Measurements from ENCODE around the gene SNHG17.

SNHG17 gene

GRCh38 chr20:38395165-38395564, 40.0 kb downstream of the SNHG17 start:
- Mint-ChIP-seq H3K27ac (no peak overlapping the region), H3K27me3 (ENCODE audit: low read depth) (no peaks in the 10 kb centered on the region), H3K4me3 (no peak overlapping the region), H3K9me3 (no peaks in the 10 kb centered on the region), H3K36me3 (ENCODE audit: low read depth) (no peaks in the 10 kb centered on the region), H3K4me1 (no peaks in the 10 kb centered on the region)
- no peak for TF ChIP-seq CTCF (IDR thresholded peaks at IDR 0.05; ENCODE audit: unreplicated experiment in 3 of 3)

DNA sequence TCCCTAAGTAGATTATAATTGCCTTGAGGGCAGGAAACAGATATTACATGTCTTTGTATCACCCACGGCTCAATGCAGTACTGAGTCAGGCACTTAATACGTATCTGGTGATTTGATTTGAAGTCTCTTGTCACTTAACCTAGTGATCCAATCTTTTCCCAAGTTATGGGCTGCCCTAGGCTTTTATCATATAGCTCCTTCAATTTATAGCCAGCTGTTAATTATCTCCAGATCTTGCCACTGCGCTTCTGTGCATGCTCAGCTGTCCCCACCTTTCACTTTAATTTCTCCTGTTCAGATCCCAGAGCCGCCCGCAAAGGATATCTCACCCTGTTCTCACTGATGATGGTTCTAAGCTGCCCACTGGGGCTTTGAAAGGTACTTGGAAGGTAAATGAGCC, 41.9 kb downstream of the SNHG17 start:
- TF ChIP-seq CTCF (IDR thresholded peaks at IDR 0.05; ENCODE audit: unreplicated experiment in 3 of 3), result no peak
- H3K36me3 Mint-ChIP-seq (ENCODE audit: low read depth), result no peaks in the 10 kb centered on the region
- H3K4me1 Mint-ChIP-seq, result no peaks in the 10 kb centered on the region
- H3K27ac Mint-ChIP-seq, result no peak overlapping the region
- no peaks in the 10 kb centered on the region for H3K27me3 Mint-ChIP-seq (ENCODE audit: low read depth)
- H3K9me3 Mint-ChIP-seq, result peaks cover 3% of the 10 kb centered on the region
- H3K4me3 Mint-ChIP-seq, result no peak overlapping the region

DNA sequence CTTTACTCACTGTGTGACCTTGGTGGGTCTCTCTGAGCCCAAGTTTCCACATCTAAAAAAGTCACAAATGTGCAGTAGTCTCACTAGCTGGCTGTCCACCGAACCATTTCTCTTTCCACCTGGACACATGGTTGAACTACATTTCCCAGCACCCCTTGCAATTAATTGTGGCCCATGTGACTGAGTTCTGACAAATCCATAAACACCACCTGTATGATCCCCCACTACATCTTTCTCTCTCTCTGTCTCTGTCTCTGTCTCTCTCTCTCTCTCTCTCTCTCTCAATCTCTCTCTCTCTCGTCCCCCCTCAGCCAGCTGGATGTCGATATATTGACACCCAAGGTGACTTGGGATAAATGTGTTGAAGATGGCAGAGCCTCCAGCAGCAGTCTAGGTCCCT, 42.8 kb downstream of the SNHG17 start:
- Mint-ChIP-seq H3K27ac (no peak overlapping the region), H3K9me3 (peaks cover 3% of the 10 kb centered on the region), H3K4me1 (no peaks in the 10 kb centered on the region), H3K27me3 (ENCODE audit: low read depth) (no peaks in the 10 kb centered on the region), H3K36me3 (ENCODE audit: low read depth) (no peaks in the 10 kb centered on the region), H3K4me3 (no peak overlapping the region)
- no peak for TF ChIP-seq CTCF (IDR thresholded peaks at IDR 0.05; ENCODE audit: unreplicated experiment in 3 of 3)

GRCh38 chr20:38387953-38388352, 47.2 kb downstream of the SNHG17 start:
- Mint-ChIP-seq H3K36me3 (ENCODE audit: low read depth) (no peaks in the 10 kb centered on the region), H3K27me3 (ENCODE audit: low read depth) (peaks cover 4% of the 10 kb centered on the region), H3K27ac (no peak overlapping the region), H3K4me3 (no peak overlapping the region), H3K9me3 (peaks cover 3% of the 10 kb centered on the region), H3K4me1 (no peaks in the 10 kb centered on the region)
- no peak for TF ChIP-seq CTCF (IDR thresholded peaks at IDR 0.05; ENCODE audit: unreplicated experiment in 3 of 3)

DNA sequence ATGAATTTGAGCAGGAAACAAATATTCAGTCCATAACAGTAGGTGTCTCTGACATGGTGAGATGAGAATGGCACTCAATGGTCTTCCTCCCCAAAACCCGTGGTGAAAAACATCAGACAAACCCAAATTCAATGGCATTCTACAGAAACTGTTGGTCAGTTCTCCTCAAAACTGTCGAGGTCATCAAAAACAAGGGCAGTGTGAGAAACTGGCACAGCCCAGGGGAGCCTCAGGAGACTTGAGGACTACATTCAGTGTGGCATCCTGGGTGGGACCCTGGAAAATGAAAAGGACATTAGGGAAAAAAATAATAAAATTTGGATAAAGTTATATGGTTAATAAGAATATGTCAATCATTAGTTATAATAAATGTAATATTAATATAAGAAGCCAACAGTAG, 48.3 kb downstream of the SNHG17 start:
- Mint-ChIP-seq H3K9me3 (peaks cover 3% of the 10 kb centered on the region), H3K27ac (no peak overlapping the region), H3K36me3 (ENCODE audit: low read depth) (no peaks in the 10 kb centered on the region), H3K27me3 (ENCODE audit: low read depth) (peaks cover 4% of the 10 kb centered on the region), H3K4me1 (no peaks in the 10 kb centered on the region), H3K4me3 (no peak overlapping the region)
- no peak for TF ChIP-seq CTCF (IDR thresholded peaks at IDR 0.05; ENCODE audit: unreplicated experiment in 3 of 3)

- H3K4me1 Mint-ChIP-seq, result no peaks in the 10 kb centered on the region
- no peak overlapping the region for H3K4me3 Mint-ChIP-seq
- no peaks in the 10 kb centered on the region for H3K36me3 Mint-ChIP-seq (ENCODE audit: low read depth)
- peaks cover 4% of the 10 kb centered on the region for H3K27me3 Mint-ChIP-seq (ENCODE audit: low read depth)
- H3K9me3 Mint-ChIP-seq, result peaks cover 3% of the 10 kb centered on the region
- no peak overlapping the region for H3K27ac Mint-ChIP-seq
- TF ChIP-seq CTCF (IDR thresholded peaks at IDR 0.05; ENCODE audit: unreplicated experiment in 3 of 3), result no peak
Observed at GRCh38 chr20:38386004-38386403, 49.1 kb downstream of the SNHG17 start.

All from nephron (organoid).